ENCODE results near the gene NEXN.
"Not testable (repeated sequence)": the region's sequence is repeated elsewhere in the genome, so short reads cannot be mapped to it uniquely, and the experiment has no call there.

NEXN gene

GRCh38 chr1:77958391-77958790, 70.0 kb downstream of the NEXN start:
- DNase-seq (ENCODE audit: insufficient read length, low spot score): no peak
- FAIRE-seq: no peak

- FAIRE-seq (no peak), DNase-seq (ENCODE audit: insufficient read length, low spot score) (no peak)
Observed at GRCh38 chr1:77958850-77959249, 70.4 kb downstream of the NEXN start.

- no peak for FAIRE-seq
Observed at GRCh38 chr1:77961392-77961791, 73.0 kb downstream of the NEXN start.

GRCh38 chr1:77966291-77966690, 77.9 kb downstream of the NEXN start:
- no peak for DNase-seq (ENCODE audit: insufficient read length, low spot score)
- FAIRE-seq: no peak

More at GRCh38 chr1:77961392-77961791, 73.0 kb downstream of the NEXN start:
- DNase-seq (ENCODE audit: insufficient read length, low spot score): no peak

GRCh38 chr1:77970192-77970591, 81.8 kb downstream of the NEXN start:
- FAIRE-seq: no peak
- no peak for DNase-seq (ENCODE audit: insufficient read length, low spot score)

GRCh38 chr1:77972080-77972479, 83.7 kb downstream of the NEXN start:
- FAIRE-seq (no peak), DNase-seq (ENCODE audit: insufficient read length, low spot score) (no peak)

GRCh38 chr1:77975386-77975785, 87.0 kb downstream of the NEXN start:
- no peak for FAIRE-seq

GRCh38 chr1:77975907-77976306, 87.5 kb downstream of the NEXN start:
- peak; percentile 55 for FAIRE-seq
- no peak for DNase-seq (ENCODE audit: insufficient read length, low spot score)

More at GRCh38 chr1:77975386-77975785, 87.0 kb downstream of the NEXN start:
- DNase-seq (ENCODE audit: insufficient read length, low spot score): no peak

GRCh38 chr1:77976433-77977076, 88.1 kb downstream of the NEXN start:
- FAIRE-seq (no peak), DNase-seq (ENCODE audit: insufficient read length, low spot score) (no peak)

- DNase-seq (ENCODE audit: insufficient read length, low spot score): no peak
Observed at GRCh38 chr1:77977989-77978292, 89.5 kb downstream of the NEXN start.

GRCh38 chr1:77978293-77978968, 90.0 kb downstream of the NEXN start:
- peak; percentile 96 for FAIRE-seq
- DNase-seq (ENCODE audit: insufficient read length, low spot score): peak; percentile 40

More at GRCh38 chr1:77977989-77978292, 89.5 kb downstream of the NEXN start:
- FAIRE-seq: no peak

GRCh38 chr1:77978969-77979876, 90.8 kb downstream of the NEXN start, which contains the start of gene FUBP1:
Gene FUBP1, minus strand, starts transcription at chr1:77979072. Its CDS starts 68 bp downstream, at chr1:77979004.
- DNase-seq (ENCODE audit: insufficient read length, low spot score) (peak; percentile 37), FAIRE-seq (peak; percentile 98)

GRCh38 chr1:77983352-77983996, 95.0 kb downstream of the NEXN start:
- not testable (repeated sequence) for DNase-seq (ENCODE audit: insufficient read length, low spot score); FAIRE-seq

GRCh38 chr1:77983997-77984355, 95.6 kb downstream of the NEXN start:
- FAIRE-seq (no peak), DNase-seq (ENCODE audit: insufficient read length, low spot score) (no peak)

GRCh38 chr1:77984629-77985028, 96.2 kb downstream of the NEXN start:
- no peak for DNase-seq (ENCODE audit: insufficient read length, low spot score)
- FAIRE-seq: no peak

GRCh38 chr1:77986810-77987209, 98.4 kb downstream of the NEXN start:
- no peak for DNase-seq (ENCODE audit: insufficient read length, low spot score)
- no peak for FAIRE-seq

- DNase-seq (ENCODE audit: insufficient read length, low spot score) (no peak), FAIRE-seq (no peak)
Observed at GRCh38 chr1:77987919-77988318, 99.5 kb downstream of the NEXN start.

- DNase-seq (ENCODE audit: insufficient read length, low spot score): no peak
- no peak for FAIRE-seq
Observed at GRCh38 chr1:77989744-77990143, 101.3 kb downstream of the NEXN start.

- DNase-seq (ENCODE audit: insufficient read length, low spot score): no peak
- FAIRE-seq: peak; percentile 76
Observed at GRCh38 chr1:77990629-77991204, 102.3 kb downstream of the NEXN start.

- FAIRE-seq (no peak), DNase-seq (ENCODE audit: insufficient read length, low spot score) (no peak)
Observed at GRCh38 chr1:77991638-77992037, 103.2 kb downstream of the NEXN start.

All from GM19239 (cell line).